NB4 (cell line): Measurements from ENCODE around the gene GATD1.

Source experiments
- MYC ChIP-seq: IDR thresholded peaks from 2 replicates; pipeline ENCODE4 v1.6.1; 2011; ENCODE audit warnings: low read depth, low read length
- POLR2A ChIP-seq: IDR thresholded peaks from 2 replicates; pipeline ENCODE4 v1.6.1; 2011; ENCODE audit warnings: mild to moderate bottlenecking; ENCODE audit not compliant: insufficient read length; ENCODE audit errors: extremely low read depth
- TF ChIP-seq, protein P1 (sequence below): IDR thresholded peaks from 2 replicates; pipeline ENCODE4 v1.6.1; 2011; ENCODE audit warnings: low read depth, low read length

DNA sequence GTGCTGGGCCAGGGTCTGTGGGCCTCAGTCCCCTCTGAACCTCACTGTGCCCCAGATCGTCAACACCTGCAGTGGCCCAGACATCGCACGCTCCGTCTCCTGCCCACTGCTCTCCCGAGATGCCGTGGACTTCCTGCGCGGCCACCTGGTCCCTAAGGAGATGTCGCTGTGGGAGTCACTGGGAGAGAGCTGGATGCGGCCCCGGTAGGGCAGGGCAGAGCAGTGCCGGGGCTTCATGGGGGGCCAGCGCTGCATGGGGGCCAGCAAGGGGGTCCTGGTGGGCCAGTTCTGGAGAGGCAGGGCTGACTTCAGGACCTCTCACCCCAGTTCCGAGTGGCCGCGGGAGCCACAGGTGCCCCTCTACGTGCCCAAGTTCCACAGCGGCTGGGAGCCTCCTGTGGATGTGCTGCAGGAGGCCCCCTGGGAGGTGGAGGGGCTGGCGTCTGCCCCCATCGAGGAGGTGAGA lies 54.9 kb downstream of the GATD1 start:
- TF ChIP-seq, protein P1, sequence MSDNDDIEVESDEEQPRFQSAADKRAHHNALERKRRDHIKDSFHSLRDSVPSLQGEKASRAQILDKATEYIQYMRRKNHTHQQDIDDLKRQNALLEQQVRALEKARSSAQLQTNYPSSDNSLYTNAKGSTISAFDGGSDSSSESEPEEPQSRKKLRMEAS = no peak
- TF ChIP-seq MYC (no peak), POLR2A (no peak)
